GM12891 (cell line): ENCODE results near the gene GPR107.

Experiments
- POLR2A ChIP-seq: IDR thresholded peaks from 2 replicates; pipeline ENCODE4 v1.6.1; 2011; ENCODE audit warnings: low read depth, low read length, control low read depth
- POLR2AphosphoS5 ChIP-seq: IDR thresholded peaks from 2 replicates; pipeline ENCODE4 v1.6.1; 2011; ENCODE audit warnings: low read depth, low read length, control low read depth
- TAF1 ChIP-seq: IDR thresholded peaks from 2 replicates; pipeline ENCODE4 v1.6.1; 2011; ENCODE audit warnings: low read depth, low read length, control low read depth

GRCh38 chr9:130020618-130021017 is 33.1 kb upstream of the GPR107 start:
- TF ChIP-seq POLR2AphosphoS5 (no peak), POLR2A (no peak), TAF1 (no peak)
